Middle frontal gyrus (tissue), 1 donor: ENCODE results near the gene CTNNA2.

Experiments
- DNase-seq: peaks from one replicate; pipeline ENCODE4 v3.0.0-alpha.2; 2015; ENCODE audit warnings: low spot score; ENCODE audit errors: extremely low spot score

Gene CTNNA2

DNA sequence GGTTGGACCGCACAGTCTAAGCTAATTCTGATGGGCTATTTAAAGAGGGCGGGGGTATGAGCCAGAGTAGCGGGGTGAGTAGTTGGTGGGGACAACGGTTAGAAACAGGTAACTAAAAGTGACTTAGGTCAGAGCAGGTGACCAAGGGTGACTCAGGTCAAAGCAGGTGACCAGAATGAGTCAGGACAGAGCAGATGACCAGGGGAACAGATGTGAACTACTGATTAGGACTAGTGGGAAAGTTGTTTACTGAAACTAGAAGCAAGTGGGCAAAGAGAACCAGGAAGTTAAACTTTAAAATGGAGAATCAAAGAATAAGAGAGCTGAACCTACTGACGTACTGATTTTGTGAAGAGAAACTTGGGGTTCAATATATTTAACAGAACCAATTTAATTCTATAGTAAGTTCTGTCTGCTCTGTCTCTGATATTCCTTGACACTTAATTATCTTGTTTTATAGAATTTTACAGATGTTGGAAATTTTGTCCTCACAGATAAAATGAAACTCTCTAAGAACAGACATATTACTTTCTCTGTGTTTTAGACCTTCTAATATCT lies 799.5 kb downstream of the CTNNA2 start:
- no peak for DNase-seq

DNA sequence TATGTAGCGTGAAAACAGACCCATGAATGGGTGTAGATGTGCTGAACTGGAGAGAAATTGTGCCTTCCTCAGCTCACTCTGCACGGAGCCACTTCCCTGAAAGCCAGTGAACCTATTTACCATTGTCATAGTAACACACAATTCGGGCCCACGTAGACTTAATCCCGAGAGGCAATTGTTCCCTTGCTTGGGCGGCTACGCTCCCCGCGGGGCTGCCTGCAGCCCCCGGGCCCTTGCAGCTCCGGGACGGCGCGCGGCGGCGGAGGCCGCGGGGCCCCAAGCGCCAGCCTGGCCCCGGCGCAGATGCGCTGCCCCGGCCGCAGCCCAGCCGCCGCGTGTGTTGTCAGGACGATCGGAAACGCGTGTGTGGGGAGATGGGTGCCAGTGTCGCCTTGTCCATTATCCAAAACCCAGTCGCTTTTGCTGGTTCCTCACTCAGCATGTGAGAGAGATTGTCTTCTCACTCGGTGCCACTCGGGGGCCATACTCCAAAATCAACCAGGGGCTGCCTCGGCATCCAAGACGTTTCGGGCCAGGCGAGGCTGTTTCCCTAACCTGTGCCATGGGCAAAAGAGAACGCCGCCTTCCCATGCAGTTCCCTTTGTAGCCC lies 809.6 kb downstream of the CTNNA2 start:
- no peak for DNase-seq

DNA sequence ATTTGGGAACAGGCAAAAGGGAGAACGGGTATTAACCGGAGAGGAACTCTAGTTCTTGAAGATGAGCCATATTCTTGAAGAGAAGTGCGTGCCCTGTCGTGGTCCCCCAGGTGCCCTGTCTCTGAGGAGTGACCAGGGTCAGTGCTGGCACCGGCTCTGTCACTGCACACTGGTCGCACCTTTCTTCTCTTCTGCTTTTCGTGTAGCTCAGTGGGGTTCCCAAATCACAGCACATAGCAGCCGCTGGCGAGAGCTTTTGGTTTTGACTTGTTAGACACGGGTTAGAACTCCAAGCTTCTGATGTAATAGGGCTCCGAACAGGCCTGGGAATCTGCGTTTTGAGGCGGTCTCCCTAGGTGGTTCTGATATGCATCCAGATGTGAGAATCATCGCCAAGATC lies 810.1 kb downstream of the CTNNA2 start:
- DNase-seq: no peak

DNA sequence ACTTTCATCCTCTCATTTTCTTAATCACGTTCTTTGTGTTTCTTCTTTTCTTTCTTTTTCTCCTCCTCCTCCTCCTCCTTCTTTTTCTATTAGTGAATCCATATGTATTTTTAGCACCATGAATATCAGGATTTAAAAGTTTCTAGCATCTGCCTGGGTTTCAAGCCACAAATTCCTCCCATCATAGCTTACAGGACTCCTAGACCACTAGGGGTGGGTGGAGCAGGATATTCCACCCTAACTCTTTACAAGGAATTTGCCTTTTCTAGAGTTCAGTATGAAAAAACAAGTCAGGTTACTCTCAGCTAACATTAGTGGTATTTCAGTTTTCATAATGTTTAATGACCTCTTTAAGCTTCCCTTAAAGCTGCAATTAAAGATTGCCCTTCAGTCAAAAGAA lies 810.8 kb downstream of the CTNNA2 start:
- no peak for DNase-seq

DNA sequence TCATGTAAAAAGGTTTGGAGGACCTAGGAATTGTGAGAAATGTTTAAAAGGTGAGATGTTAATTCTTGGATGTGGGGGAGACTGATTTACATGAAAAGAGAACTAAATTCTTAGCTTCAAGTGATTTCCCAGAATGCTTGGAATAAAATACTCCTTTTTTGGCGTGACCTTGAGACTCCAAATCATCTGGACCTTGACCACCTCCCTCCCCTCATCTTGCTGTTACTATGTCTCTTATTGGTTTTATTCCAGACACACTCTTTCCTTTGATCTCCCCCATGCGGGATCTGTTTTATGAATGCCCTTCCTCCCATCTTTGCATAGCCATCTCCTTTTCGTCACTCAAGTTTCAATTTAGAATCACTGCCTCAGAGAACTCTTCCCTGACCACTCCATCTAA lies 811.7 kb downstream of the CTNNA2 start:
- DNase-seq: no peak

DNA sequence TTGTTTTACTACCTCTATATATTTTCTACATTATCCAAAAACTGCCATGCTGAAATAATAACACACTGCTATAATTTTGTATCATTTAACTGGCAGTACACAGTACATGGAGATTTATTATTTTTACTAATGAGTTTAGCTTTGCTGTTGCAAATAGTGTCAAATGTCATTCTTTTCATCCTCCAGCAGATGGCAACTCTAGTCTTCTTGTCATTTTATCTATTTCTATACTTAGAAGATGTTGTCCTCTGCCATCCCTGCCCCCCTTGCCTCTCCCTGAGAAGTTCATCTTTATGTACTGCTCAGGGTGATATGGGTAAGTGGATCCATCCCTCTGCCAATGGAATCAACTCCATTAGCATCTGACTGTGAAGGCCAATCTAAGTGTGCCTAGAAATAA lies 813.4 kb downstream of the CTNNA2 start:
- DNase-seq: peak; percentile 25

DNA sequence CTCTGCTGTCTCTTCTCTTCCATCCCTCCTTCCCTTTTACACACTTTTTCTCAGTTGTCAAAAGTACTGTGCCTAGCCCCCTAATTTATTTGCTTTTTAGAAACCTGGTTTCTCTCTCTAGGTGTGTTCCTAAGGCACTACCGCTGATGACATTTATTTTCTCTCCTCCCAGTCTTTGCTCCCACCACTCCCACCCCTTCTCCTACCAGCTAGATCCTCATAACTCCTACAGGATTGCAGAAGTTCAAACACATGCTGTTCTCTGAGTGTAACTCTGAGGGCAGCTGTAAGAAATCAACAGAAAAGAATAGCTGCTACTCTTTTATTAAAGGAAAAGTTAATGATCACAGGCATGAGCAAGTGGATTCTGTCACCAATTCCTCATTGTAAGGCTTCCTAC lies 814.0 kb downstream of the CTNNA2 start:
- DNase-seq: no peak

DNA sequence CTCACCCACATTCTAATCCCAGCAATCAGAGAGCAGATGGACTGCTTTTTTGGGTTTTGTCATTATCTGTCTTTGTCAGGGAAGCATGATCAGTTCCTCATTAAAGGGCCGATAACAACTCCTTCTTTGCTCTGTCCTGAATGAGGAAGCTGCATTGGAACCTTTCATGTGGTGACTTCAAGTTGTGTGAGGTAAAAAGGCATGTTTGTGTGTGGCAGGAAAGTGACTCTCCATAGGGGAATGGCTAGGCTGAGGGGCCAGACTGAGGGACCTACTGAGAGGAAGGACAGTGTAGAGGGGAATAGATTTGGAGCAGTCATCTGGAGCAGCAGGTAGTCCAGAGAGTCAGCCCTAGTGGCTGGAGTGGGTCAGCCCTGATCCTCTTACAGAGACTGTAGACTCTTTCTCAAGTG lies 815.3 kb downstream of the CTNNA2 start:
- no peak for DNase-seq

DNA sequence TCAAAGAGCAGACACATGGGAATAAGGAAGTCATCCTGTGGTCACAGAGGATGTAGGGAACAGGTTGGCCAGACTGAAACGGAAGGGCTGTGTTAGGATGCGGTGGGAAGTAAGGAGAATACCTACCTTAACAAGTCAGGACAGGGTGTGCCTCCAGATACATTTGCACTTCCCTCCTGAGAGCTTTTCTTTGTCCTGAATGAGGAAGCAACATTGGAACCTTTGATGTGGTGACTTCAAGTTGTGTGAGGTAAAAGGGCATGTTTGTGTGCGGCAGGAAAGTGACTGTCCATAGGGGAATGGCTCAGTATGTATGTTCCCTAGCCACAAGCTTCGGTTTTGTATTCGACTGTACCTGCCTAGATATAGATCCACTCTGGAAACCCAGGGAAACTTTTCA lies 816.6 kb downstream of the CTNNA2 start:
- DNase-seq: no peak

DNA sequence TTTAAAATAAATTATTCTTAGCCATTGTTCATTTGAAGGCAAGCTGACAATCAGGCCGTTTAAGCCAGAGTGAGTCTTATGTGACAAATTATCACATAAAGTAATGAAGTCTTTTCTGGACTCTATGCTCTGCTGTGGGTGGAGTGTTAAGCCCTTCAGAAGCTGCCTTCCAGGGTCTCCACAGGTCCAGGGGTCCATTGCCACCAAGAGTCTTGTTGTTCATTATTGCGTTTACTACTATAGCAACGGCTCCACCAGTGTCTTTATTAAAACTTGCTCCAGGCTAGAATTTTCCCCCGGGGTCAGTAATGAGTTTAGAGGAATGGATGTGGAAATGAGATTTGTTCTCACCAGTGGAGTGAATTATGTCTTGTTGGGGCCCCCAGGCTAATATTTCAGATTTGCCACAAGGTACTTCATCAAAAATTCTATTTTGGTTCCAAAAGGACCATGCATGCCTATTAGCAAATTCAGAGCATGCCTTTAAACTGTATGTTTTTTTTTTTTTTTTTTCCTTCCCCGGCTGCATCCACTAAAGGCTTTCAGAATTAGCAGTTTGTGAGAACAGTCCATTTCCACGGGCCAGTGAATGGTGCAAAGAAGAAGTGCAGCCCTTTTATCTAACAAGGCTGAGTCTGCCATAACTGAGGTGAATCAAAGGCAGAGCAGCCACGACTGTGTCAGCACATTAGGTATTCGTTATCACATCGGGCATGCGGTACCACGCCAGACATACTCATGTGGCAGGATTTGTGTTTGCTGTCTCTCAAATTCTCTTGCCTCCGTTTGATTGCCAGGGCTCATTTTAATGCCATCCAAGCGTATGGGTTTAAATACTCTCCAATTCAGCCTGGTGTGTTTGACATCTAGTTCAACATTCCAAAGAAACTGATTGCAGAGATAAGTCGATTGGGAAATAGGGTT lies 817.9 kb downstream of the CTNNA2 start:
- DNase-seq: no peak

DNA sequence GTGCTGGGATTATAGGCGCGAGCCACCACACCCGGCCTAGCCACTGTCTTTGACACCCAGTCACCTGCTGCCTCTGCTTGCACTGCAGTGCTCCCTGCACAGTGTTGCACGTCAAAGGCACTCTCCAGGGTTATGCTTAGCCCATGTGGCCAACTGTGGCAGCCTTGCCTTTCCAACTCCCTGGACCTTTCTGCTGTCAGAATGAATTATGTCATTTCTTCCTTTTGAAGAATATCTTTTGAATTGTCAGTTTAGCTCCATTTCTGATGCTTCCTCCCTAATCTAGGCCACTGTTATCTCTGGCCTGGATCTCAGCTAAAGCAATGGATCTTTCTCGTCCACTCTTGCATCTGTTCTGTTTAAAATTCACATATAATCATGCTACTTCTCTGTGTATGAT lies 821.0 kb downstream of the CTNNA2 start:
- no peak for DNase-seq

DNA sequence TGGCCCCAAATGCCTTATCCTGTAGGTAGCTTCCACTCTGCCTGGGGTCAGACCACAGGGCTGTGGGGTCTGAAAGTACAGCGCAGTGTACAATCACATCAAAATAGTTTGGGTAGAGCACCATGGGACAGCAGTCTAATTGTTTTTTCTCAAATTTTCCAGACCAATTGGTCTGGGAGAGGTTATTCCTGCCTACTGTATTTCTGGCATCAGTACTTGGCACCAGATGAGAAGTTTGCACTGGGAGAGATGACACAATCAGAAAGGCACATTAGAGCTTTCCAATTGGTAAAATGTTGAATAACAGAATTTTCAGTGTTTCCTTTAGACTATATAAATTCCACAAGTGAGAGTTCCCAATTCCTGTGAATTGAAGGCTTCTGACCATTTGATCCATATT lies 822.6 kb downstream of the CTNNA2 start:
- DNase-seq: no peak

DNA sequence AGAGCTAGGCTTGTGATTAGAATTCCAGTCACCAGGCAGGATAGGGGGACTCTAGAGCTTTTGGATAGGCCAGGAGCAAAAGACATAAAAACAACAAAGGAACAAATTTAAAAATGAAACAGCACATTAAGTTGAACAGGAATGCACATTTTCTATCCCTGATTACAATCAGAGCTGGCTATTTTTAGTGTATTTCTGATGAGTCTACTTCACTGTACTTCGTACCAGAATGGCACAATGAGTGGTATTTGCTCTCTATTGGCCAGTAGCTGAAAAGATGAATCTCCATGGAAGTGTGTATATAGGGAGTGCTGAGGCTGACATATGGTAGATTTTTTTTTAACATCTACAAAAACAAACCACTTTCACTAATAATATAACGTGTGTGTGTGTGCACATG lies 825.9 kb downstream of the CTNNA2 start:
- no peak for DNase-seq

DNA sequence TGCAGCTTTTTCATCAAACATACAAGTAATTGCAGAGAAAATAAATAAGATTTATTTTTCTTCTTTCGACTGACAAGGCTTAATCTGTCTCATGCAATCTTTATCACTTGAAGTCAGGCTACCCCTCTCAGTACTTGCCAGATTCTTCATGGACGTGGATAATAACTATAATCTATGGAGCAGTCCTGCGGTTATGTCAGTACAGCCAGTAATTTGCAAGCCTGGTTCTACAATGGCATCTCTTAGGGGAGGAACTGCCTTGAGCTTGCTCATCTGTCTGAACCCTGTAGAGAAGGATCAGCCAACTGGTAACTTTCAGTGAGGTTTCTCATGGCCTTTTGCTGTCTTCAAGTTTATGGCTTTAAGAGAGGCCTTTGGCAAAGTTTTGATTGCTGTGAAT lies 827.2 kb downstream of the CTNNA2 start:
- DNase-seq: no peak

DNA sequence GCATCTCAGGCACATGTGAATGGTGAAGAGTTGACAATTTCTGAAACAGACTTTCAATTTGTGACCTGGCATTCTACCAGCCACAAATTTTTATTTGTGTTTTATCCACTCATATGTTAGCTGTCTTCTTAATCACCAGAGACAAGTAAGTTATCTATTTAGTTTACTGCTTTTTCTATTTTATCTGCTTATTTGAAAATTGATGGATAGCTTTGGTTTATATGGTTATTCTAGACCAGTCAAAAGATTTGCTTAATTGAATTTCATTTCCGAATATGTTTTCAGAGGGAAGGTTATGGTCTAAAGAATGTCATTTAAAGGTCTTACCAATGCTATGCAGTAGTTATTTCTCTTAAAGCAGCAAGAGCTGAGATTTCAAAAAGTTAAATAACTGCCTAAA lies 835.2 kb downstream of the CTNNA2 start:
- no peak for DNase-seq

DNA sequence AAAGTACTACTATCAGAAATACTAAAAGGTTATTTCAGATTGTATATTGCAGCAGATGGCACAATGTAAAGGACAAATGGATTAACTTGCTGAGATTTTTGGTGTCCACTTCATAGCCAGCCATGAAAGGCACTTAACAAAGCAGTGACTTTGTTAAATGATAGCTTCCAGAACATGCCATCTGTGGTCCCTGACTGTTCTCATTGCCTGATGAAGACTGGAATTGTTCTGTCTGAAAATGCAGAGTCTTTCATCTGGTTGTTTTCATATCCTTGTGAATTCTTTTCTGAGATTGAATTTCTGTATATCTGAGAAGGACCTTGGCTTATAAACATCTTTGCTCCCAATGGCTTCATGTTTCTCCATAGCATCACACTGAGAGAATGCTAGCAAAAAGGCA lies 836.1 kb downstream of the CTNNA2 start:
- no peak for DNase-seq

DNA sequence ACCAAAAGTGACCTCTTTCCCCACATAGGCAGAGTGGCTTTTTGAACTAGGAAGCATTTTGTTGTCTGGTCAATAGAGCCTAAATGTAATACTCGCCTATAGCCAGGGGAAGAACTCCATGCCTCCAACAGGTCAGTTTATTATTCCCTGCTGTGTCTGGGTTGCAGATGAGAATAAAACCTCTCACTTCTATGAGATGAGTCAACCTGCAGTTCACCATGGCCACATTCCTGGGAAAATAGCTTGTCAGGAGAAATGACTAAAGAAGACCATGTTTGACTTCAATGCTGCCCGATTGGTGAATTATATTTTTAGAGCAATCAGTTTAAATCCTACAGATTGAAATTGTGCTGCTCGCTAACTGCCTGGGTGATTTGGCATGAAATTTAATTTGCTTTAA lies 838.4 kb downstream of the CTNNA2 start:
- DNase-seq: no peak

DNA sequence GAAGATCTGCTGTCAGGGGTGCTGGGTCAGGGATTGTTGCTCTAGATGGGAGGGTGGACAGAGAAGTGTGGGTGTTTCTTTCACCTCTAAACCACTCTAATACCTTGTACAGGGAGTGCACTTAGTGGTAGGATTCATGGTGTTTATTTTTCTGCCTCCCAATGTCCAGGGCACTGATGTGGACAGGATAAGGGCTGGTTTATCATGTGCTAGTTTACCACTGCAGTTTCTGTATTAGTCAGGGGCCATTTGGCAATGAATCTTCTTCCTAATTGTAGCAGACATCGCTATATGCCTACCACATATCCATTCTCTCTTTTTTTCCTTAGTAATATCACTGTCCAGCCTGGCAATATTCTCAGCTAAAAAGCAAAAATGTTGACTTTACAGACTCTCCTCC lies 842.0 kb downstream of the CTNNA2 start:
- DNase-seq: no peak

DNA sequence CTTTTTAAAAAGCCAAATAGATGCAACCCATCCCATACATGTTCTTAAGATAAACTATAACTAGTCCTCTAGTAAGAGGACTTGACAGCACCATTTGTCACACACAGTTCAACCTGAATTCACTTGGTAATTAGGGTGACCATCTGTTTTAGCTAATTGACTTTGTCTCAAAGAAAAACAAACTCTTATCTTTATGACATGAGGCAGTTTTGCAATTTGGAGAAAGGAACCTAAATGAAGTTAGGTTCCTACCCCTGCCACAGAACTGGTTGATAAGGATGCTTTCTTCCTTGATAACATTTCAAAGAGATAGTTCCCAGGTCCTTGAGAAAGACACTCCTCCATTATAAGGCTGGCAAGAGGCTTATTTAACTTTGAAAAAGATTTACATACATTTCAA lies 849.1 kb downstream of the CTNNA2 start:
- no peak for DNase-seq

DNA sequence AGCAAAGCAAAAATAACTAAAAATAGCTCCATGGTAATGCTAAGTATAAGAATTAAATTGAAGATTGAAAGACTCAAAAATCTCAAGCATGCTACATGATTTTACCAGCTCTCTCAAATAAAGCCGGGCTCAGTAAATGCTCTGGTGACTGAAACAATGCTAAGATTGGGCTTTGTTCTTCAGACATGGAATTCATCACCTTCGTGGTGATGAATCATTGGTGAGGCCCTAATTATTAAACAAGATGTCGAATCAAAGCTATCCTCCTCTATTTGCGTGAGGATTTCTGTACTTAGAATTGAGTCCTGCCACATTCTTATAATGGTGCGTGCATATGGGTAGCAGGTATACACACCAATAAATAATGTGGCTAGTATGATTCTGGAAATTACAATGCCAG lies 850.5 kb downstream of the CTNNA2 start:
- no peak for DNase-seq

DNA sequence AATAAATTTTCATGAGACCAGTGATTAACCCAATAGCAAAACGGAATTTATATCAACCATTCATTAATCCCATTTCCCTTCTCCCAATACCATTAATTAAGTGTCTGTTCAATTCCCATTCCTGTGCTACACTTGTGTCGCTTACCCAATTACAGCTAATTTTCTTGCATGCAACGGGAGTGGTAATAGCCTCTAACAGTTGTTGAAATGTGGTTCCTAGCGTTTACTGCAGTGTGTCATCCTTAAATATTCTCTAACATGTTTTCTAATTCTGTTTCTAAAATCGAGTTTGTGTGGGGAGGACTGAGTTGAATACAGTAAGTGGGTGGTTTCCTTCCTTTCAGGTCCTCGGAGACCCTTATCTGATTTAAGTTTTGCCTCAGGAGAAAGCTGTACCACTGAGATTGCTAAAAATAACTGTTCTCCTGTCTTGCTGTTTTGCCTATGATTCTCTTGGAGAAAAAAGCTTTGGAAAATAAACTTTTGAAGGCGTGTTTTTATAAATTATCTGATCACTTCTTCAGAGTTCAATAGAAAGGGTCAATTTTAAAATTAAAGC lies 851.0 kb downstream of the CTNNA2 start:
- no peak for DNase-seq

DNA sequence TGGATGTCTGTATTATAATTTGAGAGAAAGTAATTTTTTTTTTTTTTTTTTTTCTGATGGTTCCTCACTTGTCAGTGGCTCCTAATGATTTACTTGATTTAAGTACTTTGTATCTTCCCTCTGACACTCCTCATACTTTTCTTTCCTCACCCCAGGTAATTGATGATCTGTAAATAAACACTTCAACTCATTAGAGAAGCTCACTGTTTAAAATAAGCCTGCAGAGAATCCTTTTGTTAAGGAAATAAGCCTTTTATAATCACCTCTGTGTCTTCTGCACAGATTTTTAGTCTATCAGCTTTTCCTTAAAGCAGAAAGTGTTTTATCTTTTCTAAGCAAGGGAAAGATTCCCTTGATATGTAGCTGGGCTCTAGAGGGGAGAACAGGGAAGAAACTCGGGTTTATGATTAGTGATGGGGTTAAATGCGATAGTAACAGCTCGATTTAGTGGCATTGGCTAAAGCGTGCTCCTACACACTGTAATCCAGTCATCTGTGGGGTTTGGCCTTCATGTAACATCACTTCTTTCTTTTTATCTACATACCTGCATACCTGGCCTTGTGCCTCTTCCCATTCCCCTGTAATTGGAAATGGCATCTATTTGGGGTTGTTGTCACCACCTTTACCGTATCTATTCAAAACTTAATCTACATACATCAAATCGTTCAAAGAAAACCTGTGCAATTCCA lies 851.8 kb downstream of the CTNNA2 start:
- DNase-seq: no peak
